ENCODE measurements around the gene GJB2.

The GJB2 gene

GRCh38 chr13:20192836-20193161 is at the start of gene GJB2:
Gene GJB2, minus strand, starts transcription at chr13:20192938. Its CDS starts 3,357 bp downstream, at chr13:20189581.
- peak; percentile 46 for DNase-seq

- no peak for DNase-seq
These were observed 48.9 kb upstream of the GJB2 start for GRCh38 chr13:20241593-20241992.

- DNase-seq: no peak
These were observed 47.0 kb upstream of the GJB2 start for GRCh38 chr13:20239748-20240147.

GRCh38 chr13:20232556-20233277 is 40.0 kb upstream of the GJB2 start:
- peak; percentile 8 for DNase-seq

- DNase-seq: peak; percentile 41
These were observed 39.3 kb upstream of the GJB2 start, which contains the start of gene GJB6 for GRCh38 chr13:20231839-20232555. Gene GJB6, minus strand, starts transcription at chr13:20232319. Its CDS starts 8,839 bp downstream, at chr13:20223480.

GRCh38 chr13:20230913-20231838 is 38.4 kb upstream of the GJB2 start:
- peak; percentile 34 for DNase-seq

- DNase-seq: no peak
These were observed 35.0 kb upstream of the GJB2 start for GRCh38 chr13:20227730-20228129.

GRCh38 chr13:20227288-20227687 is 34.5 kb upstream of the GJB2 start:
- no peak for DNase-seq

GRCh38 chr13:20222553-20222952 is 29.8 kb upstream of the GJB2 start:
- no peak for DNase-seq

GRCh38 chr13:20221772-20222171 is 29.0 kb upstream of the GJB2 start:
- no peak for DNase-seq

GRCh38 chr13:20219577-20219976 is 26.8 kb upstream of the GJB2 start:
- no peak for DNase-seq

- no peak for DNase-seq
These were observed 24.4 kb upstream of the GJB2 start for GRCh38 chr13:20217168-20217567.

- peak; percentile 12 for DNase-seq
These were observed 17.2 kb upstream of the GJB2 start for GRCh38 chr13:20209948-20210347.

GRCh38 chr13:20206698-20207235 is 14.0 kb upstream of the GJB2 start:
- DNase-seq: no peak

GRCh38 chr13:20206065-20206697 is 13.4 kb upstream of the GJB2 start:
- DNase-seq: no peak

- DNase-seq: no peak
These were observed 6.0 kb upstream of the GJB2 start for GRCh38 chr13:20198781-20199180.

- DNase-seq: peak; percentile 85
These were observed 4.7 kb upstream of the GJB2 start for GRCh38 chr13:20197361-20197834.

GRCh38 chr13:20195801-20196200 is 3.1 kb upstream of the GJB2 start:
- DNase-seq: no peak

- DNase-seq: peak; percentile 56
These were observed 1.3 kb upstream of the GJB2 start for GRCh38 chr13:20193907-20194631.

GRCh38 chr13:20193162-20193906 is 596 bp upstream of the GJB2 start:
- peak; percentile 64 for DNase-seq
